Endothelial cell of umbilical vein (primary cell): ENCODE measurements around the gene HDLBP. TPM values are rescaled to one million over a fixed set of nuclear protein-coding genes. Genes with fewer than 3 reads are reported as not detected.

Experiments used
- BruUV-seq: library from RNA; stranded (reverse); fragments of 400-500 nt; replicated peaks from 2 replicates; lab custom pipeline; 2021; lab: Mats Ljungman, UMichigan
- CTCF ChIA-PET: fragments of 300-600, 350-600 bp; sonication (Branson Sonifier 250); formaldehyde crosslinking; loops from one replicate; lab custom pipeline; 2021; ENCODE audit warnings: antibody characterized with exemption, inconsistent platforms; lab: Charles Lee
- POLR2A ChIA-PET: fragments of 300-600, 350-600 bp; sonication (Branson Sonifier 250); formaldehyde crosslinking; loops from one replicate; lab custom pipeline; 2021; ENCODE audit warnings: antibody characterized with exemption, inconsistent platforms; lab: Charles Lee
- DNase-seq: peaks from one replicate; pipeline ENCODE4 v3.0.0-alpha.2; 2011; ENCODE audit warnings: low read depth, low spot score
- FAIRE-seq: peaks from 2 replicates; lab custom pipeline; 2011; peaks lifted over from hg19 to GRCh38; lab: Jason Lieb, UNC
- H2AFZ ChIP-seq: 2 replicates; pipeline ENCODE4 v1.6.0; 2012; ENCODE audit warnings: low read depth, low read length, control low read depth, inconsistent platforms
- H3K27ac ChIP-seq: 2 replicates; pipeline ENCODE4 v1.5.1; 2011; ENCODE audit warnings: low read depth, mild to moderate bottlenecking, control low read depth, low read length, moderate library complexity; ENCODE audit not compliant: insufficient read depth
- H3K27me3 ChIP-seq, 2 experiments: 2 replicates each; pipeline versions ENCODE4 v1.6.0 to v1.6.1; 2011; ENCODE audit warnings: low read length in 2 of 2, mixed read lengths in 1 of 2; ENCODE audit not compliant: control insufficient read depth in 2 of 2, insufficient read depth in 2 of 2
- H3K36me3 ChIP-seq, 2 experiments: 2 replicates in 1 of 2; 3 replicates in 1 of 2; pipeline ENCODE4 v1.5.1; 2011; ENCODE audit warnings: low read length in 2 of 2, mild to moderate bottlenecking in 1 of 2, moderate library complexity in 1 of 2; ENCODE audit not compliant: control insufficient read depth in 2 of 2, insufficient read depth in 2 of 2; ENCODE audit errors: extremely low read depth in 1 of 2
- H3K4me1 ChIP-seq: 3 replicates; pipeline ENCODE4 v1.5.1; 2011; ENCODE audit warnings: mild to moderate bottlenecking, low read length; ENCODE audit not compliant: control insufficient read depth, insufficient read depth; ENCODE audit errors: extremely low read depth
- H3K4me2 ChIP-seq: 2 replicates; pipeline ENCODE4 v1.6.1; 2011; ENCODE audit warnings: low read length, control low read depth, mixed read lengths; ENCODE audit not compliant: insufficient read depth
- H3K4me3 ChIP-seq, 3 experiments: fragments of 200-600 bp in 1 of 3; sonication (generic), shearing (Covaris generic) in 1 of 3; replicated peaks in 1 of 3; 2 replicates each; pipeline ENCODE4 v1.5.1; 2011 to 2016; ENCODE audit warnings: control low read depth in 3 of 3, low read length in 3 of 3, mild to moderate bottlenecking in 2 of 3, inconsistent platforms in 1 of 3, low read depth in 1 of 3, moderate library complexity in 1 of 3; ENCODE audit not compliant: insufficient read depth in 1 of 3
- H3K79me2 ChIP-seq: 2 replicates; pipeline ENCODE4 v1.6.0; 2012; ENCODE audit warnings: low read length, inconsistent platforms; ENCODE audit not compliant: control insufficient read depth, insufficient read depth
- H3K9ac ChIP-seq: replicated peaks from 2 replicates; pipeline ENCODE3; 2011; ENCODE audit warnings: low read length, control low read depth; ENCODE audit not compliant: insufficient read depth; ENCODE audit errors: extremely low read depth
- H3K9me1 ChIP-seq: replicated peaks from 3 replicates; pipeline ENCODE4 v1.6.0; 2011; ENCODE audit warnings: mild to moderate bottlenecking, low read length; ENCODE audit not compliant: control insufficient read depth, insufficient read depth; ENCODE audit errors: extremely low read depth
- H3K9me3 ChIP-seq: replicated peaks from 2 replicates; pipeline ENCODE4 v1.5.1; 2012; ENCODE audit warnings: low read length, inconsistent platforms; ENCODE audit not compliant: control insufficient read depth, insufficient read depth
- H4K20me1 ChIP-seq: replicated peaks from 2 replicates; pipeline ENCODE3; 2011; ENCODE audit warnings: mild to moderate bottlenecking, low read length; ENCODE audit not compliant: control insufficient read depth, insufficient read depth; ENCODE audit errors: extremely low read depth
- CTCF ChIP-seq, 2 donors: IDR thresholded peaks; 1 replicate in 1 of 2; 2 replicates in 1 of 2; pipeline ENCODE4 v1.5.1; 2011; ENCODE audit warnings: low read length in 2 of 2, mild to moderate bottlenecking in 2 of 2, moderate library complexity in 2 of 2, control low read depth in 1 of 2, inconsistent platforms in 1 of 2, low read depth in 1 of 2; ENCODE audit not compliant: insufficient read depth in 1 of 2; ENCODE audit errors: extremely low read depth in 1 of 2
- GATA2 ChIP-seq: IDR thresholded peaks from 2 replicates; pipeline ENCODE4 v1.7.0; 2011; ENCODE audit warnings: low read depth, mild to moderate bottlenecking, moderate library complexity, mixed read lengths, low read length; ENCODE audit not compliant: insufficient read length, insufficient read depth
- JUN ChIP-seq: IDR thresholded peaks from 2 replicates; pipeline ENCODE4 v1.6.1; 2011; ENCODE audit warnings: borderline replicate concordance, low read depth; ENCODE audit not compliant: insufficient read length, insufficient read depth
- MYC ChIP-seq: IDR thresholded peaks from one replicate; pipeline ENCODE4 v1.6.1; 2011; ENCODE audit warnings: mild to moderate bottlenecking, low read depth, low read length
- POLR2A ChIP-seq: IDR thresholded peaks from 2 replicates; pipeline ENCODE4 v1.6.1; 2012; ENCODE audit warnings: low read depth, mild to moderate bottlenecking, control low read depth, low read length
- dilution Hi-C: fragments of 300-500 bp; cut with MboI; formaldehyde crosslinking; loops from one replicate; pipeline ENCODE4 v1.15.0; 2019; ENCODE audit warnings: low sequenced_read_pairs; ENCODE audit not compliant: extremely low pct_ligation_motif_present
- intact Hi-C: fragments of 100-400 bp; cut with micrococcal nuclease; formaldehyde crosslinking; loops from one replicate; pipeline ENCODE4 v1.10.0; 2022
- polyA plus RNA-seq, 4 experiments: library from polyadenylated mRNA; depleted of rRNA in 3 of 4; stranded (reverse) in 3 of 4; unstranded in 1 of 4; fragments of >200 nt; gene quantifications; 2 replicates each; pipeline versions ENCODE4 v1.2.1 to v1.2.3, GENCODE V29; 2011 to 2012; ENCODE audit warnings: missing spikeins in 1 of 4
- total RNA-seq: library from RNA; stranded (reverse); gene quantifications from 2 replicates; pipeline ENCODE4 v1.2.3, GENCODE V29; 2021
- TF ChIP-seq, protein P1 (sequence below): IDR thresholded peaks from 2 replicates; pipeline ENCODE4 v1.6.1; 2011; ENCODE audit not compliant: insufficient read depth, insufficient read length

Gene HDLBP
- total and polyA plus RNA-seq, 2 donors (not counting 3 experiments of a cell fraction or from before 2014, with no cell fraction given): 379 to 569 TPM

- H3K9ac ChIP-seq: no peak overlapping the region
- CTCF ChIA-PET: interaction anchor here (0.9 kb wide), 1 partner anchor 206 kb away, joined by 3 read pairs; no protein-coding TSS in a partner anchor
- no peaks in the 10 kb centered on the region for H3K4me1 ChIP-seq
- no peaks in the 10 kb centered on the region for H3K79me2 ChIP-seq
- DNase-seq (no peak), FAIRE-seq (no peak)
- H3K4me2 ChIP-seq: no peak overlapping the region
- no peaks in the 10 kb centered on the region for H4K20me1 ChIP-seq
- no peaks in the 10 kb centered on the region for H3K27me3 ChIP-seq
- dilution Hi-C loops (no loop called here), intact Hi-C loops (no loop called here)
- no TSS peak for BruUV-seq
- no peaks in the 10 kb centered on the region for H3K9me3 ChIP-seq
- no peak overlapping the region for H3K27ac ChIP-seq
- H3K36me3 ChIP-seq: no peaks in the 10 kb centered on the region
- H2AFZ ChIP-seq: no peak overlapping the region
- no peak for TF ChIP-seq GATA2
- no peak for TF ChIP-seq POLR2A
- no peak for TF ChIP-seq MYC
- TF ChIP-seq, protein P1, sequence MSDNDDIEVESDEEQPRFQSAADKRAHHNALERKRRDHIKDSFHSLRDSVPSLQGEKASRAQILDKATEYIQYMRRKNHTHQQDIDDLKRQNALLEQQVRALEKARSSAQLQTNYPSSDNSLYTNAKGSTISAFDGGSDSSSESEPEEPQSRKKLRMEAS: no peak
- TF ChIP-seq JUN: no peak
- no peaks in the 10 kb centered on the region for H3K9me1 ChIP-seq
- H3K4me3 ChIP-seq: no peak overlapping the region
- POLR2A ChIA-PET: no interaction called here
Observed at GRCh38 chr2:241189856-241190201, 125.6 kb downstream of the HDLBP start.

GRCh38 chr2:241189093-241189855 lies 126.2 kb downstream of the HDLBP start:
- BruUV-seq: no TSS peak
- FAIRE-seq (no peak), DNase-seq (no peak)
- ChIA-PET POLR2A (no interaction called here), CTCF (interaction anchor here (0.9 kb wide), 1 partner anchor 206 kb away, joined by 3 read pairs; no protein-coding TSS in a partner anchor)
- intact Hi-C loops: no loop called here
- dilution Hi-C loops: no loop called here
- Histone ChIP-seq H2AFZ (no peak overlapping the region), H3K36me3 (no peaks in the 10 kb centered on the region), H3K9ac (no peak overlapping the region), H3K4me2 (no peak overlapping the region), H3K27me3 (no peaks in the 10 kb centered on the region), H4K20me1 (no peaks in the 10 kb centered on the region), H3K9me3 (no peaks in the 10 kb centered on the region), H3K27ac (no peak overlapping the region), H3K4me3 (no peak overlapping the region), H3K79me2 (no peaks in the 10 kb centered on the region), H3K4me1 (no peaks in the 10 kb centered on the region), H3K9me1 (no peaks in the 10 kb centered on the region)
- TF ChIP-seq CTCF (IDR thresholded peaks at IDR 0.05; ENCODE audit: extremely low read depth in 1 of 2, insufficient read depth in 1 of 2, low read depth in 1 of 2, low read length in 2 of 2): no peak
- TF ChIP-seq, protein P1: no peak
